Measurements from ENCODE around the gene PLCH2.

- TF ChIP-seq CTCF (conservative IDR thresholded peaks at IDR 0.05; ENCODE audit: low read depth, low read length) (0 out of 2 replicates have a peak, but pooled peaks have one; percentile 11), EZH2phosphoT487 (IDR thresholded peaks at IDR 0.05; ENCODE audit: borderline replicate concordance, low read length) (no peak)
These were observed 49.5 kb downstream of the PLCH2 start for GRCh38 chr1:2525572-2525919.

Data from PC-3 (cell line).